HTERT RPE-1 (cell line): ENCODE data around the gene PLEKHH2.

Experiments
- in situ Hi-C: fragments of 300-500 bp; cut with MboI; formaldehyde crosslinking; loops from 4 replicates; pipeline ENCODE4 v1.14.3; 2020; ENCODE audit warnings: low sequenced_read_pairs

The PLEKHH2 gene

GRCh38 chr2:43754180-43754579 lies 117.1 kb downstream of the PLEKHH2 start:
- in situ Hi-C loops = no loop called here

- in situ Hi-C loops = no loop called here
These were observed 121.7 kb downstream of the PLEKHH2 start for GRCh38 chr2:43758739-43759138.

GRCh38 chr2:43759195-43759594 lies 122.1 kb downstream of the PLEKHH2 start:
- in situ Hi-C loops = no loop called here

- in situ Hi-C loops = no loop called here
These were observed 125.2 kb downstream of the PLEKHH2 start for GRCh38 chr2:43762286-43762685.

- in situ Hi-C loops = no loop called here
These were observed 126.0 kb downstream of the PLEKHH2 start for GRCh38 chr2:43763091-43763490.

- in situ Hi-C loops = no loop called here
These were observed 127.1 kb downstream of the PLEKHH2 start for GRCh38 chr2:43764086-43764705.

- in situ Hi-C loops = no loop called here
These were observed 128.9 kb downstream of the PLEKHH2 start for GRCh38 chr2:43766006-43766405.

- in situ Hi-C loops = no loop called here
These were observed 137.0 kb downstream of the PLEKHH2 start, which contains the start of gene DYNC2LI1 for GRCh38 chr2:43773876-43774613. DYNC2LI1 (plus strand) TSS chr2:43774039; CDS start chr2:43774139, 100 bp downstream.

GRCh38 chr2:43774617-43775016 lies 137.6 kb downstream of the PLEKHH2 start:
- in situ Hi-C loops = no loop called here

- in situ Hi-C loops = no loop called here
These were observed 139.3 kb downstream of the PLEKHH2 start for GRCh38 chr2:43776324-43776723.

- in situ Hi-C loops = no loop called here
These were observed 140.4 kb downstream of the PLEKHH2 start for GRCh38 chr2:43777306-43777926.

GRCh38 chr2:43778233-43778632 lies 141.2 kb downstream of the PLEKHH2 start:
- in situ Hi-C loops = no loop called here

- in situ Hi-C loops = no loop called here
These were observed 150.8 kb downstream of the PLEKHH2 start for GRCh38 chr2:43787895-43788294.

GRCh38 chr2:43788646-43789045 lies 151.6 kb downstream of the PLEKHH2 start:
- in situ Hi-C loops = no loop called here

GRCh38 chr2:43790147-43790546 lies 153.1 kb downstream of the PLEKHH2 start:
- in situ Hi-C loops = no loop called here

GRCh38 chr2:43791035-43791765 lies 154.1 kb downstream of the PLEKHH2 start:
- in situ Hi-C loops = no loop called here

- in situ Hi-C loops = no loop called here
These were observed 155.6 kb downstream of the PLEKHH2 start for GRCh38 chr2:43792653-43793052.

GRCh38 chr2:43794956-43795355 lies 157.9 kb downstream of the PLEKHH2 start:
- in situ Hi-C loops = no loop called here

- in situ Hi-C loops = no loop called here
These were observed 159.1 kb downstream of the PLEKHH2 start for GRCh38 chr2:43796206-43796605.

GRCh38 chr2:43798300-43798699 lies 161.2 kb downstream of the PLEKHH2 start:
- in situ Hi-C loops = no loop called here

- in situ Hi-C loops = no loop called here
These were observed 163.8 kb downstream of the PLEKHH2 start for GRCh38 chr2:43800894-43801293.
